NCI-H2081 (cell line): ENCODE data around the gene DOHH.

Experiments
- DNase-seq, 2 experiments: peaks; one replicate each; lab custom pipeline; 2025; lab: John Stamatoyannopoulos, UW

Gene DOHH, protein sequence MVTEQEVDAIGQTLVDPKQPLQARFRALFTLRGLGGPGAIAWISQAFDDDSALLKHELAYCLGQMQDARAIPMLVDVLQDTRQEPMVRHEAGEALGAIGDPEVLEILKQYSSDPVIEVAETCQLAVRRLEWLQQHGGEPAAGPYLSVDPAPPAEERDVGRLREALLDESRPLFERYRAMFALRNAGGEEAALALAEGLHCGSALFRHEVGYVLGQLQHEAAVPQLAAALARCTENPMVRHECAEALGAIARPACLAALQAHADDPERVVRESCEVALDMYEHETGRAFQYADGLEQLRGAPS

DNA sequence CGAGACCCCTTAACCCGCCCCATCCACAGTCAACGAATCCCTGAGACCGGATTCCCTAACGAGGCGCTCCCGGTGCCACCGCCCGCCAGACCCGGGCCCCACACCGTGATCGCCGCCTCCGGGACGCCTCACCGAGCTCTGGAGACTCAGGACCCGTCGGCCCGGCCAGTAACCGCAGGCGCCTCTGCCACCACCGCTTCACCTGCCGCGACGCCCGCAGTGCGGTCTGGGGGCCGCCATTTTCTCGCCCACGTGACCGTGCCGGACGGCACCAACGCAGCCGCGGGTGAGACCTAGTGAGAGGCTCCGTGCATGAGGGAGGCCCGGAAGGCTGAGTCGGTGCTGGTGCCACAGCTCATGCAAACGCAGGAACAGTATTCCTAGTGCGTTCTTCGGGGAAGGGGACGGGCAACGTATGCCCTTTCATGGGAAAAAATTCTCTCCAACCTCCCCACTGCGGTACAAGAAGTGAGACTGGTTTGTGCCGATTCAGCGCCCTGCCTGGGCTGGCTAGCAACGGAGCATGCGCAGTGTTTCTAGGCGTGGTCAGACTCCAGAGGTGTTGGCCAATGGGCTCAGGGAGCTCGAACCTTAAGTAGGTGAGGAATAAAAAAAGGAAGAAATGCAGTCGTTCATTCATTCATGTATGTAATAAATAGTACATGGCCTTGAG, at the start of gene DOHH:
DOHH (minus strand) TSS at position 246 of the 673 bp plus-strand sequence. CDS start 3,860 bp downstream, outside the sequence.
- peak; percentile 95 to 97 for DNase-seq

DNA sequence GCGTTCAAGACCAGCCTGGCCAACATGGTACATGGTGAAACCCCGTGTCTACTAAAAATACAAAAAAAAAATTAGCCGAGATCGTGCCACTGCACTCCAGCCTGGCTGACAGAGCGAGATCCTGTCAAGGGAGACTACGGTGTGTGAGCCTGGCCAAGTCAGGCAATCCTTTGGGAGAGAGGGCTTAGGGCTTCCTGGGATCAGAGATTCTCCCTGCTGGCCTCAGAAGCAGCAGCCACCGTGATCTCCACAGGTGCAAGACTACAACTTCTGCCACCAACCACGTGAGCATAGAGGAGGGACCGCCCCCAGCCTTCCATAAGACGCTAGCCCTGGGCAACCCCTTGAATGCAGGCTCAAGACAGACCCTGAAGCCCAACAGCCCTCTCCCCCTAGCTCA, 49.3 kb upstream of the DOHH start:
- no peak for DNase-seq

DNA sequence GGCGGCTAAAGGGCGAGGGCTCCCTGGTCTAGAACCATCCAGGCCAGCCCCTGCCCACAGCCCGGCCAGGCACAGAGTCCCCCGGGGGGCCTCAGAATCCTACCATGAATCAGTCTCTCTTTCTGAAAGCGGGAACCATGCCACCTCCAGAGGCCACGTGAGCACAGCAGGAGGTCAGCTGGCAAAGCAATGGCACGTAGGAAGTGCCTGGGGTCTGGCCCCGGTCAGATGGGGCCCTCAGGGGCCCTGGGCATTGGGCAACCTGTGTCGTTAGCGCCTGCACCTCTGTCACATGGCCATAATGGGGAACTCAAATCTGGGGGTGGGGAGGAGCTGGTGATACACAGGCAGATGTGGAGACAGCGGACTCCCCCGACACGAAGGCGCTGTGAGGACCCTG, 48.1 kb upstream of the DOHH start:
- no peak for DNase-seq

DNA sequence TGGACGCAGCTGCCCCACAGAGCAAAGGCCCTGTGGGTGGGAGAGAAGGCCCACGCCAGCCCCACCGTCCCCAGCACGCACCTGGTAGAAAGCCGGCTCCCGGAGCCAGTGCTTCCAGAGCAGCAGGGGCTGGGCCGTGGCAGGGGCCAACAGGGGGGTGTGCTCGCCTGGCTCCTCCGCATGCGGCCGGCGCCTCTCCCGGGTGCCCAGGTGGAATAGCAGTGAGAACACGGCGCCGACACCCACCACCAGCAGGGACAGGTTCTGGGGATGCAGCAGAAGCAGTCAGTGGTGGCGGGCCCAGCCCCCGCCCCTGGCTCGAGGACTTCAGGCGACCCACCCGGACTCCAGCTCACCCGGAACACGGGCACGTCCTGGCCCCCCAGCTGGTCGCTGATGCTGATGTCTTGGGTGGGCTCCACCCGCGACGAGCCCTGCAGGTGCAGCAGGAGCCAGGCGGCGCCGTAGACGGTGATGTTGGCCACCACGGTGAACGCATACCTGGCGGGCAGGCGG, 47.4 kb upstream of the DOHH start:
- DNase-seq = no peak

DNA sequence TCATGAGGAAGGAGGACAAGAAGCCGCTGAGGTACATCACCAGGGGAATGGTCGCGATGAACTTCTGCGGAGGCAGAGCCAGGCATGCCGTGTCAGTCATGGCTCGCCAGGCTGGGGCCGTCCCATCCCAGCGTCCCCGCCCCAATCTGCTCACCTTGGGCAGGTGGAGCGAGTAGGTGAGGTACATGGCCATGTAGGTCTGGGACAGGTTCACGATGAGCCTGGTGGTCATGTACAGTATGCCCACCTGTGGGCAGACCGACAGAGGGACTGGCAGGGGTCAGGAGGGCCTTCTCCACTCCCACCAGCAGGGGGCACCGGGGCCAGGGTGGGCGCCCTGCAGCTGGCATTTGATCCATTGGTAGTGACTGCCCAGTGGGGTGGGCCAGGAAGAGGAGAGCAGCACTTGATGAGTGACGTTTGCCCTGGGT, 46.8 kb upstream of the DOHH start:
- no peak for DNase-seq

DNA sequence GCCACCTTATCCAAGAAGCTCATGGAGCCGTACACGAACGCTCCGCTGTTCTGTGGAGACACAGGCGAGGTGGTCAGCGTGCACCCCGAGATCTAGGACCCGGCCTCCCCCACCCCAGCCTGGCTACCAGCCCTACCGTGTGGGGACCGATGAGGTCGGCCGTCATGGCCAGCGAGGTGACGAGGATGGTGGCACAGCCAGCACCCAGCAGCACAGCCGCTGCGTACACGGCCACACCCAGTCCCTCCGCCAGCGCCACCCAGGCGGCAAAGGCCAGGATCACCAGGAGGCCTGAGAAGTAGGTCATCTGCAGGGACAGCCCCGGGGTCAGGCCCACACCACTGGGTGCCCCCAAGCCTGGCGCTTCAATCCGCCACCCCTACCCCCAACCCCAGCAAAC, 45.6 kb upstream of the DOHH start:
- no peak for DNase-seq

DNA sequence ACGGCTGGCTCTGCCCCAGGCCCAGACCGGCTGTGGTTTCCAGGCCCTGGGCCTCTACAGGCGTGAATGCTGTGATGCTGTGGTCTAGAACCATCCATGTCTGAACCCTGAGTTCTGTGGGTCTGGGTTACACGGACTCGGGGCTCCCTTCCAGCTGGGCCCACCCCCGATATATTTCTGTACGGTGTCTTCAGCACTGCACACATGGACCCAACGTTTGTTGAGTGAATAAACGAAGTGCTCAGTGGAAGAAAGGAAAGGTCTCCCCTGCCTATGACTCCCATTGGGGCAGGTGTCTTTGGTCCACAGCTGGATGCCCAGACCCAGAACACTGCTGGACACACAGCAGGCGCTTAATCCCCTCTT, 45.2 kb upstream of the DOHH start:
- no peak for DNase-seq

DNA sequence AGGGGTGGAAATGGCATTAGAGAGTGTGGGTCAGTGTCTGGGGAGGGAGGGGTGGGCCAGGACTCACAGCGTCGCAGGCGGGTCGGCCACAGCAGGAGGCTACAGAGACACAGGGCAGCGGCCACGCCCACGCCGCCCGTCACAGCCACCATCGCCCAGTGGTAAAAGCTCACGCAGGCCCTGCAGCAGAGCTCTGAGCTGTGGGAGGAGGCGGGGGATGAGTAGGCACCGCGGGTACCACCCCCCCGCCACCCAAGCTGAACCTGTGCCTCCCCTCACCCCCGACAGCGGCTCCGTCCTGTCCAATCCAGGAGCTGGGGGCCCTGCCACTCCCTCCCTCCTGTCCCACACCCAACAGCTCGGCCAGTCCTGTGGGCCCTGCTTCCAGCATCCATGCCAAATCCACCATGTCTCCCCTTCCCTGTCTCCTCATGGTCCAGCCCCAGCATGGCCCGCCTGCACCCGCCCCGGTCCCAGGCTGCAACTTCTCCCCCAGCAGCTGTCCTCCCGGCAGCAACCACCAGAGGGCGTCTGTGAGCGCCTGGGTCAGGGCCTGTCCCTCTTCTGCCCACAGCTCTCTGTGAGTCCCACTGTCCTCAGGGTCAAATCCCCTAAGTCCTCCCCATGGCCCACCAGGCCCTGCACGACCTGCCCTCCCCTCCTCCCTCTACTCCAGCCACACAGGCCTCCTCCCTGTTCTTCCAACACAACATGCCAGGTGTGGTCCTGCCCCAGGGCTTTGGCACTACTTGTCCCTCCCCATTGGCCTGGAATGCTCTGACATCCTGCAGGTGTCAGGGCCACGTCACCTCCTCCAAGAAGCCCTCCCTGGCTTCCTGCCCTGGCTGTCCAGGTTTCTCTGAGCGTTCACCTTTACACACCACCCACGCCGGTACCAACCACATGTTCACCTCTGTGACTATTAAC, 44.5 kb upstream of the DOHH start:
- peak in 1 of 2 experiments; percentile 12 for DNase-seq

DNA sequence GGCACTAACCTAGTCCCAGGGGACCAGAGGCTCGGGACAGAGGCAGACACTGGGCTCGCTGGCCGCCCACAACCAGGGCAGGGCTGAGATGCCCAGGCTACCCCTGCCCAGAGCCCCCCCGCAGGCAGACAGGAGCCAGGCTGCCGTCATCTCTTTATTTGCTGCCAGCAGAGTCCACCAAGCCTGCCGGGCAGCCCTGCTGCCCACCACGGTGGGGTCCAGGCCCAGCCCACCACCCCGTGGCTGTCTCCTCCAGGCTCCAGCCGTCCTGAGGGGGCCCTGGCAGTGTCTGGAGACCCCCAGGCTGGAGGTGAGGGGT, 43.5 kb upstream of the DOHH start:
- no peak for DNase-seq

DNA sequence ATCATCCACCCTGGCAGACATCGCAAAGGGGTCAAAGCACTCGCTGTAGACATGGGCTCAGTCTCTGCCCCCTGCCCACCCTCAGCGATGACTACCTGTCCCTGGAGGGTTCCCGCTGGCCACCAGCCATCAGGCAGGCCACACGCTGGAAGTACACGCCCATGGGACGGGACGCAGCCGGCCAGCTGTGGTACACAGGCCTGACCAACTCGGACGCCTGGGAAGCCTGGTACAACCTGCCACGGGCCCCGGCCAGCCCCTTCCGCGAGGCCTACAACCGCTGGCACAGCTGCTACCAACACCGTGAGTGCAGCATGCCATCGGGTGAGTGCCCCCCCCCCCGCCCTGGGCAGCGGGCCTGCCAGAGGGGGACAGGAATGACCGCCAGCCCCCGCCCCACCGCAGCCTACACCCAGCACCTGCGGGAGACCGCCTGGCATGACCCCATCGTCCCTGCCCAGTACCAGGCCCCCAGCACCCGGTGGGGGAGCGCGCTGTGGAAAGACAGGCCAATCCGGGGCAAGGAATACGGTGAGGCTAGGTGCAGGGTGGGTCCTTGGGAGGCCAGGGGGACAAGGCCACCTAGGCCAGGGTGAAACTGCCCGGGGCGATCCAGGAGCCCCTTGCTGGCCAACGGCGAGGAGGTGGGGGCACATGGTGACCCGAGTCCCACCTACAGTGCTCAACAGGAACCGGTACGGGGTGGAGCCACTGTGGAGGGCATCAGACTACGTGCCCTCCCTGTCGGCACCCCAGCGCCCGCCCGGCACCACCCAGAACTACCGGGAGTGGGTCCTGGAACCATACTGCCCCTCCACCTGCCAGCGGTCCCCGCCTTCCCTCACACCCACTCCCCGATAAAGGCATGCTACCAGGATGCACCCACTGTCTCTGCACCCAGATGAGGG, 42.9 kb upstream of the DOHH start:
- DNase-seq = no peak

DNA sequence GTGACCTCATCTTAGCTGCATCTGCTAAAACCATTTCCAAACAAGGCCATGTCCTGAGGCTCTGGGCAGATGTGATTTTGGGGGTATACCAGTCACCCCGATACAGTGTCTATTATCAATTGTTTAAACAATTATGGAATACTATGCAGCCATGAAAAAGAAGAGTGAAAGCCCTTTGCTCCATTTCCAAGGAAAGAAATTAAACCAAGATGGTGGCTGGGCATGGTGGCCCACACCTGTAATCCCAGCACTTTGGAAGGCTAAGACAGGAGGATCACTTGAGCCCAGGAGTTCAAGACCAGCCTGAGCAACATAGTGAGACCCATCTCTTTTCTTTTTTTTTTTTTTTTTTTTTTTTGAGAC, 39.3 kb upstream of the DOHH start:
- no peak for DNase-seq

DNA sequence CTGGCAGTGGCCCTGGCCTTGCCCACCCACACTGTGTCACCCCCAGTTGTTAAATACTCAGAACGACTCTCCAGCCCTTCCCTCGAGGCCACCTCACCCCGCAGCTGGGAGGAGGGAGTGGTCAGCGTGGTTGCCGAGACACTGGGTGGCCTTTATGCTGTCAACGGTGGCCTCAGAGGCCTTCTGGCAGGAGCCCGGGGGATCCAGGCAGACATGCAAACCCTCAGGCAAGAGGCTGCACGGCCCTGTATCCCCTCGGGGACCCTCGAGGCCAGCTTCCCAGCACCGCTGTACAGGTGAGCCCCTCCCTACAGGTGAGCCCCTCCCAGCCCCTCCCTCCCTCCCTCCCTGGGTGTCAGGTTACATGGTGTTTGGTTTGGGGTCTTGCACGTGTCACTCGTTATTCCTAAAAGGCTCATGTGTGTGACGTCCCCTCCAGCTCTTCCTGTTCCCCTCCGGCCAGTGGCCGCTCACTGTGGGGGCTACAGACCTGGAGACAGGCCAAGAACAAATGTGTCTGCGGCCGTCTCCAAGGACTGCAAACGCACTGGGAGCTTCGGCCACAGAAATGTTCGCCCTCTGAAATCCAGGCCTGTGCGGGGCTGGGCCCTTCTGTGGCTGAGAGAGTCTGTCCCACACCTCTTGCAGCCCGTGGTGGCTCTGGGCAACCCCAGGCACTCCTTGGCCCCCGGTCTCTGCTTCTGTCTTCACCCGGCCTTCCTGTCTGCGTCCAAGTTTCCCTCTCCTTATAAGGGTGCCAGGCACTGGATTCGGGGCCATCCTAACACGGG, 38.7 kb upstream of the DOHH start, which contains the start of gene TEKTIP1:
TEKTIP1 (plus strand) TSS at position 210 of the 791 bp plus-strand sequence; CDS start at position 214, 4 bp downstream.
- DNase-seq = no peak

DNA sequence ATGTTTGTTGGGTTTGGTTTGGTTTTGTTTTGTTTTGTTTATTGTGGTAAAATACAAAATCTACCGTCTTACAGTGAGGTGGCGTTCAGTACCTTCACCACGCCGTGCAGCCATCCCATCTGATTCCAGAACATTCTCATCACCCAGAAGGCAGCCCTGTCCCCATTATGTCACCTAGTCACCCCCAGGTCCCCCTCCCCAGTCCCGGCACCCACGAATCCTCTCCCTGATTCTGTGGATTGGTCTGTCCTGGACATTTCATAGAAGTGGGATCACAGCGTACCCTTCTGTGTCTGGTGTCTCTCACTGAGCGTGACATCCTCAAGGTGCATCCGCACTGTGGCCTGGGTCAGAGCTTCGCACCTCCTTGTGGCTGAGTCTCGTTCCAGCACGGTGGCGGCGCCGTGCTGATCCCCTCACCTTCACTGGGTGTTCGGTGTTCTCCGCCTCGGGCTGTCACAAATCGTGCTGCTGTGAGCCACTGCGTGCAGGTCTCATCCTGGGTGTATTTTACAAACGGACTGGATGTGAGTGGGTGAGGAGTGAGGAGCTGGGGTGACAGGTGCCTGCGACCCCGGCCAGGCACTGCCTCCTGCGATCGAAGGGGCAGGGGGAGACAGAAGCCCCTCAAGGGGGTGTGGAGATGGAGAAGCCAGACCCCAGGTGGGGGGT, 37.9 kb upstream of the DOHH start:
- DNase-seq = no peak

DNA sequence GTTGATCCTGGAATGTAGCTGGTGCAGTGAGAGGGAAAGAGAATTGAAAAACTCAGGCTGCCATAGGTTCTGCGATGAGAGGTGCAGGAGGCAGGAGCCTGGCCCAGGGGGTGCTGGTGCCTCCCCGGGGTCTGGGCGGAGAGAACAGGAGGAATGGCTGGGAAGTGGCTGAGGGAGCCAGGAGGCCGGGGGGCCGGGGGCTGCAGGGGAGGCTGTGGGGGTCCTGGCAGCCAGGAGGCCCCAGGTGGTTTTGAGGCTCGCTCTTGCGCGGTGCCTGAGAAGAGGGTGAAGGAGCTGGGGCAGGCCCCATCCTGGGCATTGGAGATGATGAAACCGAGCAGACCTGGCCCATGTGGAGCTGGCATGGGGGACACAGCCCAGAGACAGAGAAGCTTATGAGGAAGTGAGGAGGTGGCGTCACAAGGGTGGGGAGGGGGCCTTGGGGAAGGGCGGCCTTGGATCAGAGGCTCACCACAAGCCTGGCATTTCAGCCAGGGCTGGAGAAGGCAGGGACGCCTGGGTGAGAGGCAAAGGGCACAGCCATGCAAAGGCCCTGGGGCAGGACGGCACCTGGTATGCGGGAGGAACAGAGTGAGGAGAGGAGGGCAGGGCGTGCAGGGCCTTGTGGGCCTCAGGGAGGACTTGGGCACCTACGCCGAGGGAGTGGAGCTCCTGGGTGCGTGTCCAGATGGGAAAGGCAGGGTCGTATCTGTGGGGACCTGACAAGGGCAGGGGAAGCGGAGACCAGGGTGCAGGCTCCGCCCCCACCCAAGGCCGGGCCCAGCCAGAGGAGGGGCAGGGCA, 37.2 kb upstream of the DOHH start:
- no peak for DNase-seq

DNA sequence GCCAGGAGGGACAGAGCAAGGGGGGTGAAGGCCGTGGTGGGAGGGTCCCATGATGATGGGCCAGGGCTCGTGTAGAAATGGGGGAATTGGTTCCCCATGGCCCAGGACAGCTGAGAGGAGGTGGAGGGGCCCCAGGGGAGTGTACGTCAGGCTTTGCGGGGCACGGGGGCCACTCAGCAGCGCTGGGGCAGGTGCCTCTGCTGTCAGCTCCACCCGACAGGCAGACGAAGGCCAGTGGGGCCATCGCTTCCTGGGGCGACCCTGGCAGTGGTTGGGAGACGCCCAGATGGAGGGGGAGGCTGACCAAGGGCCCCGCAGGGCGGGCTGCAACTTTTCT, 36.6 kb upstream of the DOHH start:
- no peak for DNase-seq

DNA sequence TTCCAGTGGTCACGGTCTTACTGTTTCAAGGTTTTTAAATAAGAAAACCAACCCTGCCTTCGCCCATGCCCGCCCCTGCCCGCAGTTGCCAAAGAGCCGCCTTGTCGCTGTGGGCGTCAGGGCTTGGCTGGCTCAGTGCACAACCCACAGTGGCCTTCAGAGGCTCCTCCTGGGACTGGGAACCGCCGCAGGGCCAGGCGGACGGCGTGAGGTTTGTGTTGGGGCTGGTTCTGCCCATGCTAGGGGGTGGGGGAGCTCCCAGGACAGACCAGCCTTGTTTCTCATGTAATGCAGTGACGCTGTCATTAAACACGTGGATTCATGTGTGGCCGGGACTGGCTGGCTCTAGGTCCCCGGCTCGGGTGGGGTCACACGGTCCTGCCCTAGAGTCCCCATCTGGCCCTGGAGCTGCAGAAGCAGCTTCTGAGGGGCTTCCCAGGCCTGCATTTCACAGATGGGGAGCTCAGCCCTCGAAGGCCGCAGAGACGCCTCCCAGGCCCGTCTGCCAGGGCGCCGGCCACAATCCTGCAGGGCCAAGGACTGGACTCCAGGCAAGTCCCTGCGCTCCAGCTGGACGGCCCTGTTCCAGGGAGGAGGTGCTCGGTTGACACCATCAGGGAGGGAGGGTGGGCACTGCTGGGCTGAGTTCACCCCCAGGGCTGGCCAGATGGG, 36.1 kb upstream of the DOHH start:
- DNase-seq = no peak

DNA sequence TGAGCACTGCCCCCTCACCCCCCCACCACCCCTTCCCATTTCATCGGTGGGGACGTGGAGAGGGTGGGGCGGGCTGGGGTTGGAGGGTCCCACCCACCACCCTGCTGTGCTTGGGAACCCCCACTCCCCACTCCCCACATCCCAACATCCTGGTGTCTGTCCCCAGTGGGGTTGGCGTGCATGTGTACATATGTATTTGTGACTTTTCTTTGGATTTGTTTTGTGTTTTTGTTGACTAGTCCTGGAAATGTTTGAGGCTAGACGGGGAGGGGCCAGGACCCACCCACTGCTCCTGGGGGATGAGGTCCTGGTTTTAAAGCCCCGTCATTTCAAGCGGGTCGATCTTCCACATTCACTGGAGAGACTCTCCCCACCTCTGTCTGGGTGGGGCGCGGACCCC, 35.5 kb upstream of the DOHH start:
- DNase-seq = no peak

DNA sequence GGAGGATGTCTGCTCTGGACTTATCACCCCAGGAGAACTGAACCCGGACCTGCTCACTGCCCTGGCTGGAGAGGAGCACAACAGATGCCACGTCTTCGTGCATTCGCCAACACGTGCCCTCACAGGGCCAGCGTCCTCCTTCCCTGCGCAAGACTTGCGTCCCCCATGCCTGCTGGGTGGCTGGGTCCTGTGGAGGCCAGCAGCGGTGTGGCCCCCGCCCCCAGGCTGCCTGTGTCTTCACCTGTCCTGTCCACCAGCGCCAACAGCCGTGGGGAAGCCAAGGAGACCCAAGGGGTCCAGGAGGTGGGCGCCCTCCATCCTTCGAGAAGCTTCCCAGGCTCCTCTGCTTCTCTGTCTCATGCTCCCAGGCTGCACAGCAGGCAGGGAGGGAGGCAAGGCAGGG, 35.1 kb upstream of the DOHH start:
- DNase-seq = no peak

DNA sequence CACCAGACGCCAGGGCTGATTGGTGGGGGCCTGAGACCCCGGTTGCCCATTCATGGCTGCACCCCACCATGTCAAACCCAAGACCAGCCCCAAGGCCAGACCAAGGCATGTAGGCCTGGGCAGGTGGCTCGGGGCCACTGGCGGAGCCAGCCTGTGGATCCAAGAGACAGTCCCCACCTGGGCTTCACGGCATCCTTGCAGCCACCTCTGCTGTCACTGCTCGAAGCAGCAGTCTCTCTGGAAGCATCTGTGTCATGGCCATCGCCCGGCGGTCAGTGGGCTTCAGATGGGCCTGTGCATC, 34.7 kb upstream of the DOHH start:
- no peak for DNase-seq
